Fibroblast of lung (primary cell): Measurements from ENCODE around the gene ARSG.

Experiments used
- EZH2 ChIP-seq: IDR thresholded peaks from 2 replicates; pipeline ENCODE4 v1.5.1; 2012; ENCODE audit warnings: low read length, control low read depth, mild to moderate bottlenecking; ENCODE audit errors: missing control alignments
- TF ChIP-seq, protein P1 (sequence below), 2 donors: IDR thresholded peaks in 1 of 2; conservative IDR thresholded peaks in 1 of 2; 1 replicate in 1 of 2; 2 replicates in 1 of 2; pipeline ENCODE4 v1.5.1; 2011 to 2012; ENCODE audit warnings: low read length in 2 of 2, control low read depth in 1 of 2, inconsistent platforms in 1 of 2, low read depth in 1 of 2, mild to moderate bottlenecking in 1 of 2

DNA sequence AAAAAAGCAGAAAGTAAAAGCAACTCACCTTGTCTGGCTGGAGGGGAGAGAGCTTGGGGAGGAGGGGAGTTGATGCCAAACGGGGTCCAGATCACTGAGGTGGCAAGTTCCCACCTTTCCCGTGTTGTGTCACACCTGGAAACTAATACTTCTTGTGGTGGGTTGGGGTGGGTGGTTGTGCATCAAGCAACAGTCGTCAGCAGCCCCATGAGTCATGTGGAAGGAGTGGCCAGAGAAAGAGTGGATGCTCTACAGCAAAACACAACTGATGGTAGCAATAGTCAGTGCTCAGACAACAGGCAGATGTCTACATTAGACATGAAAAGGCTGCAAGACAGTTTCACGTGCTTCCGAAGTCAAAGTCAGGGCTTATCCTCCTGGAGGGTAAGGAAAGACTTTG lies 35.4 kb downstream of the ARSG start:
- TF ChIP-seq, protein P1, sequence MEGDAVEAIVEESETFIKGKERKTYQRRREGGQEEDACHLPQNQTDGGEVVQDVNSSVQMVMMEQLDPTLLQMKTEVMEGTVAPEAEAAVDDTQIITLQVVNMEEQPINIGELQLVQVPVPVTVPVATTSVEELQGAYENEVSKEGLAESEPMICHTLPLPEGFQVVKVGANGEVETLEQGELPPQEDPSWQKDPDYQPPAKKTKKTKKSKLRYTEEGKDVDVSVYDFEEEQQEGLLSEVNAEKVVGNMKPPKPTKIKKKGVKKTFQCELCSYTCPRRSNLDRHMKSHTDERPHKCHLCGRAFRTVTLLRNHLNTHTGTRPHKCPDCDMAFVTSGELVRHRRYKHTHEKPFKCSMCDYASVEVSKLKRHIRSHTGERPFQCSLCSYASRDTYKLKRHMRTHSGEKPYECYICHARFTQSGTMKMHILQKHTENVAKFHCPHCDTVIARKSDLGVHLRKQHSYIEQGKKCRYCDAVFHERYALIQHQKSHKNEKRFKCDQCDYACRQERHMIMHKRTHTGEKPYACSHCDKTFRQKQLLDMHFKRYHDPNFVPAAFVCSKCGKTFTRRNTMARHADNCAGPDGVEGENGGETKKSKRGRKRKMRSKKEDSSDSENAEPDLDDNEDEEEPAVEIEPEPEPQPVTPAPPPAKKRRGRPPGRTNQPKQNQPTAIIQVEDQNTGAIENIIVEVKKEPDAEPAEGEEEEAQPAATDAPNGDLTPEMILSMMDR (conservative IDR thresholded peaks at IDR 0.05 in 1 of 2, IDR thresholded peaks at IDR 0.05 in 1 of 2; ENCODE audit: low read depth in 1 of 2, low read length in 2 of 2): no peak
- TF ChIP-seq EZH2: no peak
